GM23338 (cell line): ENCODE data around the gene RRH. TPM values are rescaled to one million over a fixed set of nuclear protein-coding genes. Genes with fewer than 3 reads are reported as not detected.
A peak's percentile ranks its signal among the peaks of the same experiment; 100 is the strongest.

Experiments used
- ATAC-seq: fragments of 200-7000 bp; cut with Tn5 transposase; 3 replicates; pipeline ENCODE4 v1.9.1; 2020
- DNase-seq: peaks from one replicate; pipeline ENCODE4 v3.0.0-alpha.2; 2015; ENCODE audit warnings: low spot score
- H2AFZ ChIP-seq: fragments of 200-600 bp; sonication (generic); 2 replicates; pipeline ENCODE4 v1.8.0; 2016; ENCODE audit warnings: antibody characterized with exemption, mild to moderate bottlenecking, moderate library complexity
- H3F3A ChIP-seq: fragments of 200-600 bp; sonication (generic); replicated peaks from 2 replicates; pipeline ENCODE4 v1.8.0; 2017; ENCODE audit warnings: antibody characterized with exemption, mixed run types, low read depth
- H3K27ac ChIP-seq: fragments of 200-600 bp; sonication (generic); 2 replicates; pipeline ENCODE4 v1.6.1; 2016; ENCODE audit warnings: low read depth
- H3K27me3 ChIP-seq: fragments of 200-600 bp; sonication (generic); 2 replicates; pipeline ENCODE4 v1.8.0; 2016; ENCODE audit warnings: mild to moderate bottlenecking, mixed run types, moderate library complexity; ENCODE audit not compliant: insufficient read depth
- H3K36me3 ChIP-seq: fragments of 200-600 bp; sonication (generic); 2 replicates; pipeline ENCODE4 v1.8.0; 2016; ENCODE audit warnings: mild to moderate bottlenecking; ENCODE audit not compliant: insufficient read depth
- H3K4me1 ChIP-seq: fragments of 200-600 bp; sonication (generic); 2 replicates; pipeline ENCODE4 v1.8.0; 2016; ENCODE audit warnings: mild to moderate bottlenecking, moderate library complexity; ENCODE audit not compliant: insufficient read depth
- H3K4me2 ChIP-seq: fragments of 200-600 bp; sonication (generic); 2 replicates; pipeline ENCODE4 v1.7.1; 2017; ENCODE audit warnings: mixed run types
- H3K4me3 ChIP-seq: fragments of 200-600 bp; sonication (generic); 2 replicates; pipeline ENCODE4 v1.6.1; 2016; ENCODE audit warnings: mixed run types
- H3K79me2 ChIP-seq: fragments of 200-600 bp; sonication (generic); replicated peaks from 2 replicates; pipeline ENCODE4 v1.8.0; 2017; ENCODE audit warnings: mild to moderate bottlenecking; ENCODE audit not compliant: insufficient read depth
- H3K9me2 ChIP-seq: fragments of 200-600 bp; sonication (generic); 2 replicates; pipeline ENCODE4 v1.8.0; 2017; ENCODE audit not compliant: insufficient read depth
- H4K20me1 ChIP-seq: fragments of 200-600 bp; sonication (generic); replicated peaks from 2 replicates; pipeline ENCODE4 v1.8.0; 2017; ENCODE audit warnings: mild to moderate bottlenecking; ENCODE audit not compliant: insufficient read depth
- H3K27ac Mint-ChIP-seq: 2 replicates; pipeline ENCODE4 v1.8.0; 2020; ENCODE audit warnings: inconsistent platforms, mild to moderate bottlenecking, moderate library complexity, mixed read lengths
- H3K27me3 Mint-ChIP-seq: 3 replicates; pipeline ENCODE4 v1.8.0; 2022; ENCODE audit warnings: low read depth, mild to moderate bottlenecking, moderate library complexity, mixed read lengths, inconsistent platforms; ENCODE audit not compliant: insufficient read depth, poor library complexity
- H3K36me3 Mint-ChIP-seq: 3 replicates; pipeline ENCODE4 v1.8.0; 2021; ENCODE audit warnings: low read depth, mild to moderate bottlenecking, inconsistent platforms, moderate library complexity, mixed read lengths
- H3K4me1 Mint-ChIP-seq: 3 replicates; pipeline ENCODE4 v1.8.0; 2020; ENCODE audit warnings: mild to moderate bottlenecking, inconsistent platforms, mixed read lengths
- H3K4me3 Mint-ChIP-seq: 3 replicates; pipeline ENCODE4 v1.8.0; 2021; ENCODE audit warnings: moderate library complexity, mild to moderate bottlenecking, inconsistent platforms, mixed read lengths
- H3K9me3 Mint-ChIP-seq: 3 replicates; pipeline ENCODE4 v1.8.0; 2020; ENCODE audit warnings: moderate library complexity, mild to moderate bottlenecking, inconsistent platforms, mixed read lengths
- CREB1 ChIP-seq: fragments of 250-450 bp; sonication (Bioruptor Pico); IDR thresholded peaks from 2 replicates; pipeline ENCODE4 v1.5.0; 2020; ENCODE audit warnings: low read depth, mild to moderate bottlenecking, moderate library complexity
- ETS1 ChIP-seq: IDR thresholded peaks from 2 replicates; pipeline ENCODE4 v1.6.1; 2016; ENCODE audit warnings: antibody characterized with exemption
- EZH2 ChIP-seq: fragments of 200-600 bp; sonication (generic); IDR thresholded peaks from one replicate; pipeline ENCODE4 v1.8.0; 2017; ENCODE audit warnings: antibody characterized with exemption, mild to moderate bottlenecking, low read depth; ENCODE audit not compliant: unreplicated experiment
- EZH2phosphoT487 ChIP-seq: fragments of 200-600 bp; sonication (generic); IDR thresholded peaks from one replicate; pipeline ENCODE4 v1.8.1; 2018; ENCODE audit warnings: antibody characterized with exemption; ENCODE audit not compliant: unreplicated experiment
- NANOG ChIP-seq: IDR thresholded peaks from 2 replicates; pipeline ENCODE4 v1.6.1; 2016; ENCODE audit warnings: antibody characterized with exemption, borderline replicate concordance
- POLR2AphosphoS5 ChIP-seq: IDR thresholded peaks from 2 replicates; pipeline ENCODE4 v1.6.1; 2016; ENCODE audit warnings: antibody characterized with exemption, low read depth
- polyA plus RNA-seq: library from polyadenylated mRNA; unstranded; fragments of >200 nt; fragmentation: Nextera tagmentation; extraction: Ambion mirVana; gene quantifications from 2 replicates; pipeline ENCODE4 v1.2.1, GENCODE V29; 2016
- total RNA-seq: library from RNA; depleted of rRNA; stranded (reverse); fragments of >200 nt; shearing (Covaris generic); gene quantifications from 2 replicates; pipeline ENCODE4 v1.2.3, GENCODE V29; 2014
- TF ChIP-seq, protein P1 (sequence below): IDR thresholded peaks from one replicate; pipeline ENCODE4 v1.6.1; 2018; ENCODE audit warnings: antibody characterized with exemption; ENCODE audit not compliant: unreplicated experiment

RRH gene
- total and polyA plus RNA-seq, 2 experiments from 2014 or later, result not detected

- Histone ChIP-seq H3K27me3 (no peaks in the 10 kb centered on the region), H3K27ac (peak within 1 kb of the TSS; percentile 69), H3K4me1 (peaks cover 17% of the 10 kb centered on the region), H4K20me1 (peaks cover 7% of the 10 kb centered on the region; the same call in 1 of the 2 replicates), H3K9me2 (no peaks in the 10 kb centered on the region), H3F3A (0 out of 2 replicates have a peak, but pooled peaks cover 6% of the 10 kb centered on the region), H3K36me3 (peaks cover 17% of the 10 kb centered on the region; the same call in 1 of the 2 replicates), H3K4me2 (peak within 1 kb of the TSS; percentile 98), H2AFZ (peak within 1 kb of the TSS; percentile 70), H3K79me2 (peaks cover 50% of the 10 kb centered on the region), H3K4me3 (peak within 1 kb of the TSS; percentile 62)
- peaks cover 25% of the 10 kb centered on the region for H3K4me1 Mint-ChIP-seq
- ATAC-seq, result peak; percentile 95
- DNase-seq, result peak; percentile 98
- H3K36me3 Mint-ChIP-seq, result peaks cover 45% of the 10 kb centered on the region
- H3K4me3 Mint-ChIP-seq, result peak within 1 kb of the TSS; percentile 100
- TF ChIP-seq POLR2AphosphoS5 (peak; percentile 81), EZH2phosphoT487 (no peak), CREB1 (peak; percentile 95), ETS1 (peak; percentile 71), NANOG (no peak)
- H3K27me3 Mint-ChIP-seq, result peaks cover 23% of the 10 kb centered on the region
- H3K9me3 Mint-ChIP-seq, result no peaks in the 10 kb centered on the region; the same call in 2 of the 3 replicates
- peak within 1 kb of the TSS; percentile 99 for H3K27ac Mint-ChIP-seq
Measured at GRCh38 chr4:109815151-109816081, 12.4 kb upstream of the RRH start, which contains the start of gene GAR1. GAR1 (plus strand) TSS chr4:109815762; CDS start chr4:109816165, 403 bp downstream.

DNA sequence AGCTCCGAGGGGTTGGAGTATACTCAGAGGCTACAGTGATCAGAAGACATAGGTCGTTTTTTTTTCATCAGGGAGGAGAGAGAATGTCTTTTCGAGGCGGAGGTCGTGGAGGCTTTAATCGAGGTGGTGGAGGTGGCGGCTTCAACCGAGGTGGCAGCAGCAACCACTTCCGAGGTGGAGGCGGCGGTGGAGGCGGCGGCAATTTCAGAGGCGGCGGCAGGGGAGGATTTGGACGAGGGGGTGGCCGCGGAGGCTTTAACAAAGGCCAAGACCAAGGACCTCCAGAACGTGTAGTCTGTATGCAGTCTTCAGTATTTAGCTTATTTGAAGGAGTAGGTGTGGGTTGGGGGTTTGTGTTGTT is 11.7 kb upstream of the RRH start:
- H3K27ac ChIP-seq, result peak overlapping the region; percentile 69; the same call in 1 of the 2 replicates
- peaks cover 19% of the 10 kb centered on the region for H3K4me1 Mint-ChIP-seq
- peak; percentile 10 for ATAC-seq
- no peak for TF ChIP-seq POLR2AphosphoS5
- no peak for TF ChIP-seq ETS1
- no peak for TF ChIP-seq EZH2
- TF ChIP-seq, protein P1, sequence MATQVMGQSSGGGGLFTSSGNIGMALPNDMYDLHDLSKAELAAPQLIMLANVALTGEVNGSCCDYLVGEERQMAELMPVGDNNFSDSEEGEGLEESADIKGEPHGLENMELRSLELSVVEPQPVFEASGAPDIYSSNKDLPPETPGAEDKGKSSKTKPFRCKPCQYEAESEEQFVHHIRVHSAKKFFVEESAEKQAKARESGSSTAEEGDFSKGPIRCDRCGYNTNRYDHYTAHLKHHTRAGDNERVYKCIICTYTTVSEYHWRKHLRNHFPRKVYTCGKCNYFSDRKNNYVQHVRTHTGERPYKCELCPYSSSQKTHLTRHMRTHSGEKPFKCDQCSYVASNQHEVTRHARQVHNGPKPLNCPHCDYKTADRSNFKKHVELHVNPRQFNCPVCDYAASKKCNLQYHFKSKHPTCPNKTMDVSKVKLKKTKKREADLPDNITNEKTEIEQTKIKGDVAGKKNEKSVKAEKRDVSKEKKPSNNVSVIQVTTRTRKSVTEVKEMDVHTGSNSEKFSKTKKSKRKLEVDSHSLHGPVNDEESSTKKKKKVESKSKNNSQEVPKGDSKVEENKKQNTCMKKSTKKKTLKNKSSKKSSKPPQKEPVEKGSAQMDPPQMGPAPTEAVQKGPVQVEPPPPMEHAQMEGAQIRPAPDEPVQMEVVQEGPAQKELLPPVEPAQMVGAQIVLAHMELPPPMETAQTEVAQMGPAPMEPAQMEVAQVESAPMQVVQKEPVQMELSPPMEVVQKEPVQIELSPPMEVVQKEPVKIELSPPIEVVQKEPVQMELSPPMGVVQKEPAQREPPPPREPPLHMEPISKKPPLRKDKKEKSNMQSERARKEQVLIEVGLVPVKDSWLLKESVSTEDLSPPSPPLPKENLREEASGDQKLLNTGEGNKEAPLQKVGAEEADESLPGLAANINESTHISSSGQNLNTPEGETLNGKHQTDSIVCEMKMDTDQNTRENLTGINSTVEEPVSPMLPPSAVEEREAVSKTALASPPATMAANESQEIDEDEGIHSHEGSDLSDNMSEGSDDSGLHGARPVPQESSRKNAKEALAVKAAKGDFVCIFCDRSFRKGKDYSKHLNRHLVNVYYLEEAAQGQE, result no peak
- no peak for TF ChIP-seq NANOG

More for the DNA sequence above, 11.7 kb upstream of the RRH start:
- Histone ChIP-seq H3F3A (0 out of 2 replicates have a peak, but pooled peaks cover 6% of the 10 kb centered on the region), H3K4me2 (peak overlapping the region; percentile 98), H3K27me3 (no peaks in the 10 kb centered on the region), H4K20me1 (peaks cover 7% of the 10 kb centered on the region; the same call in 1 of the 2 replicates), H3K4me3 (peak overlapping the region; percentile 62), H3K36me3 (peaks cover 17% of the 10 kb centered on the region; the same call in 1 of the 2 replicates), H2AFZ (peak overlapping the region; percentile 70; the same call in 1 of the 2 replicates), H3K79me2 (peaks cover 56% of the 10 kb centered on the region), H3K9me2 (no peaks in the 10 kb centered on the region), H3K4me1 (peaks cover 11% of the 10 kb centered on the region; the same call in 1 of the 2 replicates)
- Mint-ChIP-seq H3K4me3 (peak overlapping the region; percentile 100), H3K9me3 (no peaks in the 10 kb centered on the region; the same call in 2 of the 3 replicates), H3K27ac (peak overlapping the region; percentile 99), H3K27me3 (peaks cover 23% of the 10 kb centered on the region), H3K36me3 (peaks cover 49% of the 10 kb centered on the region)
- peak; percentile 21 for DNase-seq
